Endothelial cell of umbilical vein (primary cell): ENCODE data around the gene C17orf75. TPM values are rescaled to one million over a fixed set of nuclear protein-coding genes. Genes with fewer than 3 reads are reported as not detected.

Experiments used
- BruUV-seq: library from RNA; stranded (reverse); fragments of 400-500 nt; replicated peaks from 2 replicates; lab custom pipeline; 2021; lab: Mats Ljungman, UMichigan
- CTCF ChIA-PET: fragments of 300-600, 350-600 bp; sonication (Branson Sonifier 250); formaldehyde crosslinking; loops from one replicate; lab custom pipeline; 2021; ENCODE audit warnings: antibody characterized with exemption, inconsistent platforms; lab: Charles Lee
- POLR2A ChIA-PET: fragments of 300-600, 350-600 bp; sonication (Branson Sonifier 250); formaldehyde crosslinking; loops from one replicate; lab custom pipeline; 2021; ENCODE audit warnings: antibody characterized with exemption, inconsistent platforms; lab: Charles Lee
- DNase-seq: peaks from one replicate; pipeline ENCODE4 v3.0.0-alpha.2; 2011; ENCODE audit warnings: low read depth, low spot score
- FAIRE-seq: peaks from 2 replicates; lab custom pipeline; 2011; peaks lifted over from hg19 to GRCh38; lab: Jason Lieb, UNC
- H2AFZ ChIP-seq: 2 replicates; pipeline ENCODE4 v1.6.0; 2012; ENCODE audit warnings: low read depth, low read length, control low read depth, inconsistent platforms
- H3K27ac ChIP-seq: 2 replicates; pipeline ENCODE4 v1.5.1; 2011; ENCODE audit warnings: low read depth, mild to moderate bottlenecking, control low read depth, low read length, moderate library complexity; ENCODE audit not compliant: insufficient read depth
- H3K27me3 ChIP-seq, 2 experiments: 2 replicates each; pipeline versions ENCODE4 v1.6.0 to v1.6.1; 2011; ENCODE audit warnings: low read length in 2 of 2, mixed read lengths in 1 of 2; ENCODE audit not compliant: control insufficient read depth in 2 of 2, insufficient read depth in 2 of 2
- H3K36me3 ChIP-seq, 2 experiments: 2 replicates in 1 of 2; 3 replicates in 1 of 2; pipeline ENCODE4 v1.5.1; 2011; ENCODE audit warnings: low read length in 2 of 2, mild to moderate bottlenecking in 1 of 2, moderate library complexity in 1 of 2; ENCODE audit not compliant: control insufficient read depth in 2 of 2, insufficient read depth in 2 of 2; ENCODE audit errors: extremely low read depth in 1 of 2
- H3K4me1 ChIP-seq: 3 replicates; pipeline ENCODE4 v1.5.1; 2011; ENCODE audit warnings: mild to moderate bottlenecking, low read length; ENCODE audit not compliant: control insufficient read depth, insufficient read depth; ENCODE audit errors: extremely low read depth
- H3K4me2 ChIP-seq: 2 replicates; pipeline ENCODE4 v1.6.1; 2011; ENCODE audit warnings: low read length, control low read depth, mixed read lengths; ENCODE audit not compliant: insufficient read depth
- H3K4me3 ChIP-seq, 3 experiments: fragments of 200-600 bp in 1 of 3; sonication (generic), shearing (Covaris generic) in 1 of 3; replicated peaks in 1 of 3; 2 replicates each; pipeline ENCODE4 v1.5.1; 2011 to 2016; ENCODE audit warnings: control low read depth in 3 of 3, low read length in 3 of 3, mild to moderate bottlenecking in 2 of 3, inconsistent platforms in 1 of 3, low read depth in 1 of 3, moderate library complexity in 1 of 3; ENCODE audit not compliant: insufficient read depth in 1 of 3
- H3K79me2 ChIP-seq: 2 replicates; pipeline ENCODE4 v1.6.0; 2012; ENCODE audit warnings: low read length, inconsistent platforms; ENCODE audit not compliant: control insufficient read depth, insufficient read depth
- H3K9ac ChIP-seq: replicated peaks from 2 replicates; pipeline ENCODE3; 2011; ENCODE audit warnings: low read length, control low read depth; ENCODE audit not compliant: insufficient read depth; ENCODE audit errors: extremely low read depth
- H3K9me1 ChIP-seq: replicated peaks from 3 replicates; pipeline ENCODE4 v1.6.0; 2011; ENCODE audit warnings: mild to moderate bottlenecking, low read length; ENCODE audit not compliant: control insufficient read depth, insufficient read depth; ENCODE audit errors: extremely low read depth
- H3K9me3 ChIP-seq: replicated peaks from 2 replicates; pipeline ENCODE4 v1.5.1; 2012; ENCODE audit warnings: low read length, inconsistent platforms; ENCODE audit not compliant: control insufficient read depth, insufficient read depth
- H4K20me1 ChIP-seq: replicated peaks from 2 replicates; pipeline ENCODE3; 2011; ENCODE audit warnings: mild to moderate bottlenecking, low read length; ENCODE audit not compliant: control insufficient read depth, insufficient read depth; ENCODE audit errors: extremely low read depth
- EZH2 ChIP-seq: IDR thresholded peaks from 2 replicates; pipeline ENCODE4 v1.6.1; 2012; ENCODE audit warnings: borderline replicate concordance, low read depth, mild to moderate bottlenecking, moderate library complexity, low read length, inconsistent platforms; ENCODE audit not compliant: severe bottlenecking
- FOS ChIP-seq: IDR thresholded peaks from 2 replicates; pipeline ENCODE4 v1.6.1; 2011; ENCODE audit warnings: mild to moderate bottlenecking, low read length, moderate library complexity, borderline replicate concordance; ENCODE audit not compliant: insufficient read depth
- GATA2 ChIP-seq: IDR thresholded peaks from 2 replicates; pipeline ENCODE4 v1.7.0; 2011; ENCODE audit warnings: low read depth, mild to moderate bottlenecking, moderate library complexity, mixed read lengths, low read length; ENCODE audit not compliant: insufficient read length, insufficient read depth
- JUN ChIP-seq: IDR thresholded peaks from 2 replicates; pipeline ENCODE4 v1.6.1; 2011; ENCODE audit warnings: borderline replicate concordance, low read depth; ENCODE audit not compliant: insufficient read length, insufficient read depth
- MYC ChIP-seq: IDR thresholded peaks from one replicate; pipeline ENCODE4 v1.6.1; 2011; ENCODE audit warnings: mild to moderate bottlenecking, low read depth, low read length
- POLR2A ChIP-seq: IDR thresholded peaks from 2 replicates; pipeline ENCODE4 v1.6.1; 2012; ENCODE audit warnings: low read depth, mild to moderate bottlenecking, control low read depth, low read length
- POLR2AphosphoS5 ChIP-seq: IDR thresholded peaks from 2 replicates; pipeline ENCODE4 v1.6.1; 2012; ENCODE audit warnings: low read depth, mild to moderate bottlenecking, control low read depth, low read length, moderate library complexity; ENCODE audit not compliant: insufficient read depth
- dilution Hi-C: fragments of 300-500 bp; cut with MboI; formaldehyde crosslinking; loops from one replicate; pipeline ENCODE4 v1.15.0; 2019; ENCODE audit warnings: low sequenced_read_pairs; ENCODE audit not compliant: extremely low pct_ligation_motif_present
- intact Hi-C: fragments of 100-400 bp; cut with micrococcal nuclease; formaldehyde crosslinking; loops from one replicate; pipeline ENCODE4 v1.10.0; 2022
- polyA plus RNA-seq, 4 experiments: library from polyadenylated mRNA; depleted of rRNA in 3 of 4; stranded (reverse) in 3 of 4; unstranded in 1 of 4; fragments of >200 nt; gene quantifications; 2 replicates each; pipeline versions ENCODE4 v1.2.1 to v1.2.3, GENCODE V29; 2011 to 2012; ENCODE audit warnings: missing spikeins in 1 of 4
- total RNA-seq: library from RNA; stranded (reverse); gene quantifications from 2 replicates; pipeline ENCODE4 v1.2.3, GENCODE V29; 2021
- TF ChIP-seq, protein P1 (sequence below): IDR thresholded peaks from 2 replicates; pipeline ENCODE4 v1.6.1; 2011; ENCODE audit not compliant: insufficient read depth, insufficient read length
- TF ChIP-seq, protein P2 (sequence below), 2 donors: IDR thresholded peaks; 1 replicate in 1 of 2; 2 replicates in 1 of 2; pipeline ENCODE4 v1.5.1; 2011; ENCODE audit warnings: low read length in 2 of 2, mild to moderate bottlenecking in 2 of 2, moderate library complexity in 2 of 2, control low read depth in 1 of 2, inconsistent platforms in 1 of 2, low read depth in 1 of 2; ENCODE audit not compliant: insufficient read depth in 1 of 2; ENCODE audit errors: extremely low read depth in 1 of 2

Gene C17orf75
- total and polyA plus RNA-seq, 2 donors (not counting 3 experiments of a cell fraction or from before 2014, with no cell fraction given), result 8.8 to 21.5 TPM

DNA sequence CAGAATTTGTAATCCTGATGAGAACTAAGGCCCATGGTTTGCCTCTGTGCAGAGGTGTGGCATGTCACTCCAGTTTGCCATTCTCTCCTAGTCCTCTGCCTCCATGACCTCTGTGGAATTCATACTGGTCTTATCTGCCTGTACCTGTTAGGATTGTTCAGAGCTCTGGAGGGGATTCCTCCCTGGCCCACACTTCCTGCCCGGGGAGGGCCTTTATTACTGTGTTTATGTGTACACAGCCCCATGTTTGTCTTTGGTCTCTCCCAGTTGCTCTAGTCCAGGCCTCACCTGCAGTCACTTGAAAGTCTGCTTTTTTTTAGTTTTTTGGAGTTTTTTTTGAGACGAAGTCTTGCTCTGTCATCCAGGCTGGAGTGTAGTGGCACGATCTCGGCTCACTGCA lies 39.9 kb downstream of the C17orf75 start:
- FAIRE-seq, result no peak
- Histone ChIP-seq H2AFZ (no peak overlapping the region), H3K4me3 (no peak overlapping the region), H3K79me2 (no peaks in the 10 kb centered on the region), H4K20me1 (no peaks in the 10 kb centered on the region), H3K36me3 (no peaks in the 10 kb centered on the region), H3K27me3 (peaks cover 4 to 7% of the 10 kb centered on the region in 2 experiments), H3K9me3 (no peaks in the 10 kb centered on the region), H3K4me2 (no peak overlapping the region), H3K27ac (no peak overlapping the region), H3K9me1 (no peaks in the 10 kb centered on the region), H3K9ac (no peak overlapping the region), H3K4me1 (no peaks in the 10 kb centered on the region)
- no peak for DNase-seq
- intact Hi-C loops (no loop called here), dilution Hi-C loops (no loop called here)
- ChIA-PET POLR2A (no interaction called here), CTCF (no interaction called here)
- BruUV-seq, result no TSS peak
- TF ChIP-seq POLR2AphosphoS5, result no peak
- TF ChIP-seq EZH2, result no peak
- TF ChIP-seq, protein P1, sequence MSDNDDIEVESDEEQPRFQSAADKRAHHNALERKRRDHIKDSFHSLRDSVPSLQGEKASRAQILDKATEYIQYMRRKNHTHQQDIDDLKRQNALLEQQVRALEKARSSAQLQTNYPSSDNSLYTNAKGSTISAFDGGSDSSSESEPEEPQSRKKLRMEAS, result no peak
- no peak for TF ChIP-seq JUN
- TF ChIP-seq FOS, result no peak
- no peak for TF ChIP-seq POLR2A
- no peak for TF ChIP-seq MYC
- TF ChIP-seq, protein P2, sequence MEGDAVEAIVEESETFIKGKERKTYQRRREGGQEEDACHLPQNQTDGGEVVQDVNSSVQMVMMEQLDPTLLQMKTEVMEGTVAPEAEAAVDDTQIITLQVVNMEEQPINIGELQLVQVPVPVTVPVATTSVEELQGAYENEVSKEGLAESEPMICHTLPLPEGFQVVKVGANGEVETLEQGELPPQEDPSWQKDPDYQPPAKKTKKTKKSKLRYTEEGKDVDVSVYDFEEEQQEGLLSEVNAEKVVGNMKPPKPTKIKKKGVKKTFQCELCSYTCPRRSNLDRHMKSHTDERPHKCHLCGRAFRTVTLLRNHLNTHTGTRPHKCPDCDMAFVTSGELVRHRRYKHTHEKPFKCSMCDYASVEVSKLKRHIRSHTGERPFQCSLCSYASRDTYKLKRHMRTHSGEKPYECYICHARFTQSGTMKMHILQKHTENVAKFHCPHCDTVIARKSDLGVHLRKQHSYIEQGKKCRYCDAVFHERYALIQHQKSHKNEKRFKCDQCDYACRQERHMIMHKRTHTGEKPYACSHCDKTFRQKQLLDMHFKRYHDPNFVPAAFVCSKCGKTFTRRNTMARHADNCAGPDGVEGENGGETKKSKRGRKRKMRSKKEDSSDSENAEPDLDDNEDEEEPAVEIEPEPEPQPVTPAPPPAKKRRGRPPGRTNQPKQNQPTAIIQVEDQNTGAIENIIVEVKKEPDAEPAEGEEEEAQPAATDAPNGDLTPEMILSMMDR (IDR thresholded peaks at IDR 0.05; ENCODE audit: extremely low read depth in 1 of 2, insufficient read depth in 1 of 2, low read depth in 1 of 2, low read length in 2 of 2), result no peak
- no peak for TF ChIP-seq GATA2
